Natural killer cell (primary cell): ENCODE measurements around the gene SLC35C1. TPM values are rescaled to one million over a fixed set of nuclear protein-coding genes. Genes with fewer than 3 reads are reported as not detected.

Experiments used
- ATAC-seq, 3 donors: fragments of 150-1000 bp in 2 of 3; fragments of 200-7000 bp in 1 of 3; cut with Tn5 transposase; 1 replicate in 1 of 3; 2 replicates in 2 of 3; pipeline ENCODE4 v1.10.0; 2021; ENCODE audit warnings: mild to moderate bottlenecking in 2 of 3, moderate library complexity in 2 of 3
- DNase-seq, 2 donors: peaks; one replicate each; pipeline versions ENCODE4 v3.0.0 to v3.0.0-alpha.2; 2013 to 2021; ENCODE audit warnings: mixed read lengths in 1 of 2
- H3K27ac ChIP-seq: one replicate; pipeline ENCODE4 v1.5.1; 2013; ENCODE audit warnings: mild to moderate bottlenecking, low read length
- H3K27me3 ChIP-seq: one replicate; pipeline ENCODE4 v1.6.1; 2013; ENCODE audit warnings: low read length; ENCODE audit not compliant: control insufficient read depth, insufficient read depth
- H3K36me3 ChIP-seq: one replicate; pipeline ENCODE4 v1.6.1; 2013; ENCODE audit warnings: low read length; ENCODE audit not compliant: control insufficient read depth, insufficient read depth
- H3K4me1 ChIP-seq: one replicate; pipeline ENCODE4 v1.6.1; 2013; ENCODE audit warnings: low read length; ENCODE audit not compliant: control insufficient read depth, insufficient read depth
- H3K4me3 ChIP-seq: one replicate; pipeline ENCODE4 v1.5.1; 2013; ENCODE audit warnings: low read length
- H3K9me3 ChIP-seq: one replicate; pipeline ENCODE4 v1.6.1; 2013; ENCODE audit warnings: low read length; ENCODE audit not compliant: control insufficient read depth, insufficient read depth
- H3K27ac Mint-ChIP-seq, 2 donors: one replicate each; pipeline ENCODE4 v1.8.0; 2022; ENCODE audit warnings: mild to moderate bottlenecking in 2 of 2, mixed read lengths in 2 of 2, moderate library complexity in 1 of 2
- H3K27me3 Mint-ChIP-seq, 2 donors: one replicate each; pipeline ENCODE4 v1.8.0; 2022; ENCODE audit warnings: low read depth in 2 of 2, mixed read lengths in 2 of 2
- H3K36me3 Mint-ChIP-seq: one replicate; pipeline ENCODE4 v1.8.0; 2022; ENCODE audit warnings: mixed read lengths
- H3K4me1 Mint-ChIP-seq, 2 donors: one replicate each; pipeline ENCODE4 v1.8.0; 2022; ENCODE audit warnings: mixed read lengths in 2 of 2
- H3K4me3 Mint-ChIP-seq: one replicate; pipeline ENCODE4 v1.8.0; 2022; ENCODE audit warnings: mild to moderate bottlenecking, moderate library complexity, mixed read lengths
- H3K9me3 Mint-ChIP-seq, 2 donors: one replicate each; pipeline ENCODE4 v1.8.0; 2022; ENCODE audit warnings: mixed read lengths in 2 of 2
- CTCF ChIP-seq: fragments of 200-600 bp; IDR thresholded peaks from one replicate; pipeline ENCODE4 v1.8.0; 2022; ENCODE audit warnings: antibody characterized with exemption
- WGBS: methylation state at CpG from one replicate; pipeline ENCODE4 v1.1.7; 2013; ENCODE audit warnings: missing lambda C conversion rate; ENCODE audit not compliant: insufficient coverage; 5-methylcytosine and 5-hydroxymethylcytosine counted together
- intact Hi-C: fragments of 100-400 bp; cut with micrococcal nuclease; formaldehyde crosslinking; loops from one replicate; pipeline ENCODE4 v1.14.2; 2022
- total RNA-seq, 4 donors: library from RNA; stranded (reverse); fragments of 120-200 nt in 1 of 4; gene quantifications; one replicate each; pipeline versions ENCODE4 v1.2.3 to v1.2.4, GENCODE V29; 2013 to 2022

SLC35C1 gene
- total RNA-seq, 3 donors from 2014 or later (not counting 1 experiment from before 2014, with no cell fraction given) = 7.1 to 11.9 (median 9.5) TPM

DNA sequence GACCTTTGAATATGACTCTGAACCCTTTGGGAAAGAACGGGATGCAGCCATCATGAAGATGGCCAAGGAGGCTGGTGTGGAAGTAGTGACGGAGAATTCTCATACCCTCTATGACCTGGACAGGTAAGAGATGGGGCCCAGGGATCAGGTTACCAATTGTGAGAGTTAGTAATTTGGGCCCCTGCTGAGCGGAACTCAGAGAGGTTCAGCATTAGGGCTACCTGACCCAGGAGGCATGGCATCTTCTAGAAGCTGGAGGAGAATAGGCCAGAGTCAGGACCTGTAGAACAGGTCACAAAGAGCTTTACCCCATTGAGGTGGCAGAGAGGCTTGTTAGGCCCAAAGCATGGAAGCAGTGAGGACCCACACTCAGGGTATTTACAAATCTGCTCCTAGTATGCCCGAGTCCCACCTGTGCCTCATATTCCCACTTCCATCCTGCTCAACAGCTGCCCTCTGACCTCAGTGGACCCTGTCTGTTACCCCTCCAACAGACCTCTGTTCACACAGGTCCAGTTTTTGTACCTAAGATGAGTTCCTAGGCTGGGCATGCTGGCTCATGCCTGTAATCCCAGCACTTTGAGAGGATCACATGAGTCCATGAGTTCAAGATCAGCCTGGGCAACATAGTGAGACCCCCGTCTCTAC lies 53.9 kb downstream of the SLC35C1 start:
- intact Hi-C loops = no loop called here
- no peak for DNase-seq
- no peak overlapping the region for H3K4me3 Mint-ChIP-seq
- ATAC-seq = no peak
- H3K9me3 Mint-ChIP-seq = no peaks in the 10 kb centered on the region
- Histone ChIP-seq H3K4me1 (peaks cover 3% of the 10 kb centered on the region), H3K27ac (no peak overlapping the region), H3K36me3 (peaks cover 76% of the 10 kb centered on the region), H3K9me3 (no peaks in the 10 kb centered on the region), H3K4me3 (no peak overlapping the region), H3K27me3 (no peaks in the 10 kb centered on the region)
- peaks cover 7% of the 10 kb centered on the region for H3K36me3 Mint-ChIP-seq
- peak overlapping the region in 1 of 2 donors; percentile 58 for H3K27ac Mint-ChIP-seq
- TF ChIP-seq CTCF = no peak
- peaks cover 0 to 5% of the 10 kb centered on the region in 2 donors for H3K4me1 Mint-ChIP-seq
- 95% methylated on average over 5 of the region's 5 CpGs for WGBS
- H3K27me3 Mint-ChIP-seq = no peaks in the 10 kb centered on the region

DNA sequence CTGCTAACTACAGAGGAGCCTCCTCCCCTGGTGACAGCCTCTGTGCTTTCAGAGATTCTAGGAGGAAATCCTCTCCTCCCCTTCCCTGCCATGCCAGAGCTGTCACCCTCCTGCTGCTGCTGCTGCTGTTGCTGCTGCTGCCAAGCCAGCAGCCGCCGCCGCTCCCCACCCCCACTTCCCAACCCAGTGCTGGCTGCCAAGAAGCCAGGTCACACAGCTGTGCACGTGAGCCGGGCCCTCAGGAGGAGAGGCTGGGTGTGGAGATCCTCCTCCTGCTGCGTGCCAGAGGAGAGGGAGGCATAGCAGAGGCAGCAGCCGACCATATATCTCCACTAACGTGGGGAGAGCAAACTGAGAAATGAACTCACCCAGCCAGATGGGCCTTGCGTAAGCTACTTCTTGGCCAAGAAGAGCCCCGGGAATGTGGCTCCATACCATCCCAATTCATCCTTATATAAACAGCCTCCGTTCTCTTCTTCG lies 54.8 kb downstream of the SLC35C1 start:
- H3K27ac Mint-ChIP-seq = no peak overlapping the region
- Histone ChIP-seq H3K36me3 (peaks cover 79% of the 10 kb centered on the region), H3K4me1 (peaks cover 3% of the 10 kb centered on the region), H3K9me3 (no peaks in the 10 kb centered on the region), H3K27ac (no peak overlapping the region), H3K27me3 (no peaks in the 10 kb centered on the region), H3K4me3 (no peak overlapping the region)
- intact Hi-C loops = no loop called here
- H3K4me3 Mint-ChIP-seq = no peak overlapping the region
- WGBS = 98% methylated on average over 12 of the region's 12 CpGs
- no peaks in the 10 kb centered on the region for H3K27me3 Mint-ChIP-seq
- peaks cover 0 to 5% of the 10 kb centered on the region in 2 donors for H3K4me1 Mint-ChIP-seq
- no peaks in the 10 kb centered on the region for H3K9me3 Mint-ChIP-seq
- ATAC-seq = no peak
- TF ChIP-seq CTCF = no peak
- no peak for DNase-seq
- H3K36me3 Mint-ChIP-seq = peaks cover 7% of the 10 kb centered on the region

- H3K4me3 ChIP-seq = no peak overlapping the region
- Mint-ChIP-seq H3K27ac (no peak overlapping the region), H3K9me3 (no peaks in the 10 kb centered on the region), H3K4me3 (no peak overlapping the region), H3K4me1 (peaks cover 0 to 5% of the 10 kb centered on the region in 2 donors), H3K27me3 (no peaks in the 10 kb centered on the region), H3K36me3 (peaks cover 7% of the 10 kb centered on the region)
- no peaks in the 10 kb centered on the region for H3K27me3 ChIP-seq
- ATAC-seq (no peak), DNase-seq (no peak)
- H3K27ac ChIP-seq = no peak overlapping the region
- 100% methylated on average over 5 of the region's 5 CpGs for WGBS
- intact Hi-C loops = no loop called here
- TF ChIP-seq CTCF = no peak
- no peaks in the 10 kb centered on the region for H3K9me3 ChIP-seq
- peaks cover 3% of the 10 kb centered on the region for H3K4me1 ChIP-seq
- peaks cover 84% of the 10 kb centered on the region for H3K36me3 ChIP-seq
Observed at GRCh38 chr11:45860348-45860747, 55.4 kb downstream of the SLC35C1 start.
